GM12873 (cell line): Measurements from ENCODE around the gene CTU2.

Source experiments
- CTCF ChIP-seq: IDR thresholded peaks from 2 replicates; pipeline ENCODE4 v1.5.1; 2012; ENCODE audit warnings: low read depth, mild to moderate bottlenecking, moderate library complexity, low read length, control low read depth; ENCODE audit not compliant: insufficient read depth; ENCODE audit errors: missing control alignments

CTU2 gene

GRCh38 chr16:88753602-88754001 lies 47.3 kb downstream of the CTU2 start:
- no peak for TF ChIP-seq CTCF

- no peak for TF ChIP-seq CTCF
Observed at GRCh38 chr16:88754109-88754911, 48.0 kb downstream of the CTU2 start.

- no peak for TF ChIP-seq CTCF
Observed at GRCh38 chr16:88754912-88755744, 48.8 kb downstream of the CTU2 start.

GRCh38 chr16:88755745-88756443 lies 49.6 kb downstream of the CTU2 start:
- no peak for TF ChIP-seq CTCF

- TF ChIP-seq CTCF = no peak
Observed at GRCh38 chr16:88758227-88758943, 52.1 kb downstream of the CTU2 start.

GRCh38 chr16:88758944-88759244 lies 52.6 kb downstream of the CTU2 start:
- no peak for TF ChIP-seq CTCF
